ENCODE results near the gene CAMTA1. TPM values are rescaled to one million over a fixed set of nuclear protein-coding genes. Genes with fewer than 3 reads are reported as not detected.

CAMTA1 gene
- total RNA-seq, 1 donor from 2014 or later: 99.0 TPM

GRCh38 chr1:7558041-7558461, 772.8 kb downstream of the CAMTA1 start:
- H3K4me1 Mint-ChIP-seq (ENCODE audit: low read depth): peaks cover 7% of the 10 kb centered on the region

GRCh38 chr1:7558481-7558880, 773.2 kb downstream of the CAMTA1 start:
- peaks cover 7% of the 10 kb centered on the region for H3K4me1 Mint-ChIP-seq (ENCODE audit: low read depth)
- no peak for TF ChIP-seq CTCF (IDR thresholded peaks at IDR 0.05; ENCODE audit: unreplicated experiment)
- H3K36me3 Mint-ChIP-seq (ENCODE audit: insufficient read depth): no peaks in the 10 kb centered on the region
- peaks cover 35% of the 10 kb centered on the region for H3K27me3 Mint-ChIP-seq
- DNase-seq (ENCODE audit: low spot score, unreplicated experiment): no peak
- H3K27ac Mint-ChIP-seq: no peak overlapping the region
- peaks cover 2% of the 10 kb centered on the region for H3K9me3 Mint-ChIP-seq (ENCODE audit: low read depth)
- H3K4me3 Mint-ChIP-seq (ENCODE audit: low read depth): no peak overlapping the region

More at GRCh38 chr1:7558041-7558461, 772.8 kb downstream of the CAMTA1 start:
- DNase-seq (ENCODE audit: low spot score, unreplicated experiment): no peak
- H3K27ac Mint-ChIP-seq: no peak overlapping the region
- no peak for TF ChIP-seq CTCF (IDR thresholded peaks at IDR 0.05; ENCODE audit: unreplicated experiment)
- H3K36me3 Mint-ChIP-seq (ENCODE audit: insufficient read depth): no peaks in the 10 kb centered on the region
- peaks cover 2% of the 10 kb centered on the region for H3K9me3 Mint-ChIP-seq (ENCODE audit: low read depth)
- peaks cover 37% of the 10 kb centered on the region for H3K27me3 Mint-ChIP-seq
- no peak overlapping the region for H3K4me3 Mint-ChIP-seq (ENCODE audit: low read depth)

GRCh38 chr1:7558921-7559869, 773.9 kb downstream of the CAMTA1 start:
- Mint-ChIP-seq H3K36me3 (ENCODE audit: insufficient read depth) (no peaks in the 10 kb centered on the region), H3K4me1 (ENCODE audit: low read depth) (peaks cover 7% of the 10 kb centered on the region), H3K4me3 (ENCODE audit: low read depth) (no peak overlapping the region), H3K9me3 (ENCODE audit: low read depth) (peaks cover 2% of the 10 kb centered on the region), H3K27ac (no peak overlapping the region), H3K27me3 (peaks cover 29% of the 10 kb centered on the region)
- no peak for DNase-seq (ENCODE audit: low spot score, unreplicated experiment)
- no peak for TF ChIP-seq CTCF (IDR thresholded peaks at IDR 0.05; ENCODE audit: unreplicated experiment)

- peaks cover 24% of the 10 kb centered on the region for H3K27me3 Mint-ChIP-seq
- H3K4me1 Mint-ChIP-seq (ENCODE audit: low read depth): peaks cover 5% of the 10 kb centered on the region
- no peak overlapping the region for H3K27ac Mint-ChIP-seq
- no peak for TF ChIP-seq CTCF (IDR thresholded peaks at IDR 0.05; ENCODE audit: unreplicated experiment)
- DNase-seq (ENCODE audit: low spot score, unreplicated experiment): no peak
- no peaks in the 10 kb centered on the region for H3K9me3 Mint-ChIP-seq (ENCODE audit: low read depth)
- no peaks in the 10 kb centered on the region for H3K36me3 Mint-ChIP-seq (ENCODE audit: insufficient read depth)
- H3K4me3 Mint-ChIP-seq (ENCODE audit: low read depth): no peak overlapping the region
Observed at GRCh38 chr1:7560128-7560527, 774.9 kb downstream of the CAMTA1 start.

GRCh38 chr1:7560601-7561181, 775.4 kb downstream of the CAMTA1 start:
- Mint-ChIP-seq H3K4me3 (ENCODE audit: low read depth) (no peak overlapping the region), H3K27ac (no peak overlapping the region), H3K36me3 (ENCODE audit: insufficient read depth) (no peaks in the 10 kb centered on the region), H3K9me3 (ENCODE audit: low read depth) (no peaks in the 10 kb centered on the region), H3K27me3 (peaks cover 19% of the 10 kb centered on the region), H3K4me1 (ENCODE audit: low read depth) (peaks cover 3% of the 10 kb centered on the region)
- DNase-seq (ENCODE audit: low spot score, unreplicated experiment): no peak
- no peak for TF ChIP-seq CTCF (IDR thresholded peaks at IDR 0.05; ENCODE audit: unreplicated experiment)

Measured in progenitor cell of endocrine pancreas (in vitro differentiated cells).